Muscle of back (tissue), 11 donors: ENCODE data around the gene SELENON. TPM values are rescaled to one million over a fixed set of nuclear protein-coding genes. Genes with fewer than 3 reads are reported as not detected.
A peak's percentile ranks its signal among the peaks of the same experiment; 100 is the strongest.

ENCODE experiments used
- DNase-seq, 3 donors: peaks; one replicate each; pipeline versions ENCODE4 v3.0.0 to v3.0.0-alpha.2; 2013
- polyA plus RNA-seq, 10 donors: library from polyadenylated mRNA; unstranded; fragments of 120-200 nt; gene quantifications; one replicate each; pipeline ENCODE4 v1.2.1, GENCODE V29; 2013; ENCODE audit not compliant: insufficient read length in 10 of 10

SELENON gene
- polyA plus RNA-seq, 10 donors, result 47.4 to 74.8 (median 56.5) TPM

GRCh38 chr1:25790472-25790871, 9.5 kb upstream of the SELENON start:
- no peak for DNase-seq

DNA sequence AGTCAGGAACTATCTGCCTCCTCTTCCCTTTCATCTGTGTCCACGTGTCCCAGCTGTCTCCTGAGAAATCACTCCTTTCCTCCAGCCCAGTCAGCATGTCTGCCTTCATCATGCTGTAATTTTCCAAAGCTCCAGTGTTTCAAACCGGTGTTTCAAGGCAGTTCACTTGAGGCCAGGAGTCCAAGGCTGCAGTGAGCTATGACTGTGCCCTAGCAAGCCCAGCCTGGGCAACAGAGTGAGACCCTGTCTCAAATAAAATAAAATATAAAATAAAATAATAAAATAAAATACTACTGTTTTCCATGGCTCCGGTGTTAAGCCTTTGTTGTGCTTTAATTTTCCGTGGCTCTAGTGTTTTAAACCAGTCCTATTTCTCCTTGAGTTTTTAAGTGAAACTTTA, 7.9 kb upstream of the SELENON start:
- no peak for DNase-seq

GRCh38 chr1:25793585-25794170, 6.3 kb upstream of the SELENON start:
- no peak for DNase-seq

GRCh38 chr1:25794325-25794724, 5.7 kb upstream of the SELENON start:
- no peak for DNase-seq

GRCh38 chr1:25795211-25795610, 4.8 kb upstream of the SELENON start:
- no peak for DNase-seq

GRCh38 chr1:25795946-25796810, 3.8 kb upstream of the SELENON start:
- DNase-seq, result no peak

DNA sequence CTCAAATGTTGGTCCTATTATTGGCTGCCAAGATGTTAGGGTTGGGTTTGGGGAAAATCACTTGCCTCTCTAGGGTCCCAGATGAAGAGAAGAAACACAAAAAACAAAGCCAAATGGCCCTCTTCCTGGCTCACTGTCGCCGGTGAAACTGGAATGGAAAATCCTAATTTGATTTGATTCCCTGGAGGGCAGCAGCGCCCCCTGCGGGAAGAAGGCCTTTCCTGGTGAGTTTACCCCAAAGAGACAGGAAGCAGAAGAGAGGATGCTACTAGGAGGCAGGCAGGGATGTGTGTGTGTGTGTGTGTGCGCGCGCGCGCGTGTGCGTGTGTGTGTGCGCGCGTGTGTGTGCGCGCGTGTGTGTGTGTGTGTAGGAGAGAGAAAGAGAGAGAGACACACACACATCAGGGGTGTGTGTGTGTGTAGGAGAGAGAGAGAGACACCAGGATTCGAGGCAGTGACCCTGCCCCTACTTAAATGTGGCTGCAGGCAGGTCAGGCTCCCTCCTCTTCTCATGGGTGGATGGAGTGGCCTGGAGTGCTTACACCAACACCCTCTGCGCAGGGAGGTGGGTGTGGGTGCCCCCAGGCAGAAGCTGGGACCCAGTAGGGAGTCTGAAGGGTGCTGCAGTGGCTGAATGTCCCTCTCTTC, 3.1 kb upstream of the SELENON start:
- DNase-seq, result peak; percentile 56 to 83 (median 72)

- no peak for DNase-seq
These were observed 2.1 kb upstream of the SELENON start for GRCh38 chr1:25797939-25798338.

GRCh38 chr1:25798666-25799351, 1.2 kb upstream of the SELENON start:
- no peak for DNase-seq

DNA sequence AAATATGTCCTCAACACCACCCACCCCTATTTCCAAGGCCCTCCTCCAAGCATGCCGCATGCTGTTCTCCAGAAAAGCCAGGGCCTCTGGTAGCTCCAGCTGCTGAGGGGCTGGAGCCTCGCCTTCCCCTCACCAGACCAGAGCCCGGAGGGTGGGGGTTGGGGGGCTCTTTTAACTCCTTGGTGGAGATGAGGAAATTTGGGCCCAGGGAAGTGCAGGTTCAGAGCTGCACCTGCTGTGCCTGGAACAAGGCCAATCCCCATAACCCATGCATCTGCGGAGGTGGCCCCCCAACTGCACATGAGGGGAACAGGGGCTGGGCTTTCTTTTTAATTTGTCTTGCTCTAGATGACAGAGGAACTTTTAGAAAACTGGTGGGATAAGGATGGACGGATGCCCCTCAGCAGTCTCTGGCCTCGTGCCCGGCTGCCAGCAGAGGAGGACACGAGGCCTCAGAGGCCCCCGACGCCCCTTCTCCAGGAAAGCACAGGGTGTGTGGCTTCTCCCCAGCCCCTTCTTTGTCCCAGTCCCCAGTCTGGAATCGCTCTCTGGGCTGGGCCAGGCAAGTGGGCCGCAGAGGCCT, 550 bp upstream of the SELENON start:
- no peak for DNase-seq

GRCh38 chr1:25800703-25801377, 847 bp downstream of the SELENON start:
- DNase-seq, result no peak

GRCh38 chr1:25802915-25803314, 2.9 kb downstream of the SELENON start:
- DNase-seq, result no peak

DNA sequence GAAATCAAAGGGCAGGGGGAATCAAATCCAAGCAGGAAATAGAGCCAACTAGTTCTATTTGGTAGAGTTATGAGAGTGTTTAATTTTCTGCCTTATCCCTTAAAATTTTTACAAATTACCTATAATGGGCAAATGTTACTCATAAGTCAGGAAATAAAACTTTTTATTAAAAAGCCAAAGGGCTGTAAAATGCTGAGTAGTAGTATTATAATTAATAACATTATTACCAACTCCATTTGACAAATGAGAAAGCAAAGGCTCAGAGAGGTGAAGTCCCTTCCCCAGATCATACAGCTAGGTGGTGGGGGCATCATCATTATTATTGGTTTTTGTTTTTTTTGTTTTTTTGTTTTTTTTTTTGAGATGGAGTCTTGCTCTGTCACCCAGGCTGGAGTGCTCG, 3.4 kb downstream of the SELENON start:
- no peak for DNase-seq

DNA sequence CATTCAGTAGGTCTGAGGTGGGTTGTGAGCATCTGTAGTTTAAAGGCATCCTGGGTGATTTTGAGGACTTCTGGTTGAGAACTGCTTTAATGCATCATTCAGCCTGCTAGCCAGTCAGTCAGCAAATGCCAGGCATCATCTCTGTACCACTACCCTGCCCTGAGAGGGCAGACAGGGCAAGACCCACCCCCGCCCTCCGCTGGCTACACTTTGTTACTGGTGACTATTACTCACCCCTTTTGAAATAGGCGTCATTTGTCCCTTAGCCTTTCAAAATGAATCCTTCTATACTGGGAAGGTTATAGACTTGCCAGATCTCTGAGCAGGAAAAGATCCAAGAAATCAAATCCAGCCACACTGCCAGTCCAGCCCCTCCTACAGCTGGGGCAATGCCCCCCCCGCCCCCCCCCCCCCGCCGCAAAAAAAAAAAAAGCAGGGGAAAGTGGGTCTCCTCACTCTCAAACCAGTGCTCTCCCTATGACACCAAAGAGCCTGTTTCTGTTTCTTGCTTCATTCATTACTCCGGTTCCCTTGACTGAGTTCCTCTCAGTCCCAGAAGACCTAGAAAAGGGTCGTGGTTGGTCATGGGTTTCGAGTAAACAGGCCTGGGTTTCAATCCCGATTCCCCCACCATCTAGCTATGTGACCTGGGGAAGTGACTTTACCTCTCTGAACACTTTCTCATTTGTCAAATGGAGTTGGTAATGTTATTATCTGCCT, 4.4 kb downstream of the SELENON start:
- no peak for DNase-seq

- DNase-seq, result no peak
These were observed 5.2 kb downstream of the SELENON start for GRCh38 chr1:25804964-25805862.

GRCh38 chr1:25805863-25806225, 5.9 kb downstream of the SELENON start:
- DNase-seq, result no peak

GRCh38 chr1:25806418-25806817, 6.4 kb downstream of the SELENON start:
- peak in 1 of 3 donors; percentile 56 for DNase-seq

DNA sequence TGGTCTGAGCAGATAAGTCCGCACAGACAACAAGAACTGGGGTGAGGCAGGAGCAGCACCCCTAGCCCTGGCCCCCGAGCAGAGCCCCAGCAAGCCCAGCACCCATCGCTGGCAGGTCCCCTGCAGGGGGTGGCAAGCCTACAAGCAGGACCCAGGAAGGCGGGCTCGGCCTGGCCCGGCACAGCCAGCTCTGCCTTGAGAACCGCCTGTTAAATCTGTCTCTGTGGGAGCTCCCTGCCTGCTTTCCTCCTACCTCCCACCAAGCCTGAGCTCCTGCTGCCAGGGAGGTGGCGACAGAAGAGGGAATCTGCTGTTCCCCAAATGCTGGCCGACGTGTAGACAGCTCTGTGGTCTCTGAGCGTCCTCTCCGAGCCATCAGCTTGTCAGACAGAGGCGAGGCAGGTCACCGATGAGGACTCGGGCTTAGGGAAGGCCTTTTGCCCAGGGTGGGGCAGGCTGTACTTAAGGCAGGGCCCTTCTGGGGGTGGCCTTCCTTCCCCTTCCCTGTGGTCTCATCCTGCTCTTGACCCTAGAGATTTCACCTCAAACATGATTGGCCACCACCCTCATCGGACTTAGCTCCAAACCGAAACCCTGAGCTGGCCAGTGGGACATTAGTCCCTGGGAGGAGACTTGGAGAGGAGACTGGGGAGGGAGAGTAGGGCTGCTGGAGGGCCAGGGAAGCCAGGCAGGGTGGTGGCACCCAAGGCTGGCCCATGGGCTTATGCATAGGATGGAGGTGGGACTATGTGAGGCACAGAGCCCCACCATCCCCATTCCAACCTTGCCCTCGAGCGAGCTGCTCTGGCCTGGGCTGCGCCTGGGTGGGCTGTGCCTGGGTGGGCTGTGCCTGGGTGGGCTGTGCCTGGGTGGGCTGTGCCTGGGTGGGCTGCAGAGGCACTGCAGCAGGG, 7.7 kb downstream of the SELENON start:
- DNase-seq, result no peak
